ENCODE measurements around the gene KRT7. TPM values are rescaled to one million over a fixed set of nuclear protein-coding genes. Genes with fewer than 3 reads are reported as not detected.

The KRT7 gene
- total RNA-seq, 1 experiment from 2014 or later = 13.9 TPM

- BruUV-seq (replicated peaks) = no TSS peak
- Mint-ChIP-seq H3K27me3 (ENCODE audit: insufficient read depth, unreplicated experiment) (no peaks in the 10 kb centered on the region), H3K4me1 (ENCODE audit: low read depth, unreplicated experiment) (peaks cover 7% of the 10 kb centered on the region), H3K36me3 (ENCODE audit: insufficient read depth, unreplicated experiment) (no peaks in the 10 kb centered on the region), H3K9me3 (ENCODE audit: unreplicated experiment) (no peaks in the 10 kb centered on the region), H3K4me3 (ENCODE audit: unreplicated experiment) (no peak overlapping the region), H3K27ac (ENCODE audit: unreplicated experiment) (no peak overlapping the region)
- Histone ChIP-seq H3K9me3 (no peaks in the 10 kb centered on the region), H3K4me3 (ENCODE audit: low read depth, low read length) (no peak overlapping the region), H3K4me1 (peaks cover 10% of the 10 kb centered on the region), H3K27me3 (replicated peaks; ENCODE audit: control insufficient read depth, insufficient read depth, low read length) (no peaks in the 10 kb centered on the region), H3K36me3 (ENCODE audit: control insufficient read depth, insufficient read depth, low read length) (no peaks in the 10 kb centered on the region)
- no peak for TF ChIP-seq CTCF (IDR thresholded peaks at IDR 0.05; ENCODE audit: insufficient read depth in 1 of 2, low read depth in 1 of 2, low read length in 1 of 2, severe bottlenecking in 1 of 2, unreplicated experiment in 1 of 2)
- no peak for DNase-seq
- intact Hi-C loops (cut with micrococcal nuclease; ENCODE audit: unreplicated experiment) = no loop called here
- ChIA-PET POLR2A (no interaction called here), CTCF (no interaction called here)
Observed at GRCh38 chr12:52209321-52209720, 23.7 kb upstream of the KRT7 start.

GRCh38 chr12:52210186-52210924 is 22.7 kb upstream of the KRT7 start:
- Histone ChIP-seq H3K27me3 (replicated peaks; ENCODE audit: control insufficient read depth, insufficient read depth, low read length) (no peaks in the 10 kb centered on the region), H3K9me3 (no peaks in the 10 kb centered on the region), H3K36me3 (ENCODE audit: control insufficient read depth, insufficient read depth, low read length) (no peaks in the 10 kb centered on the region), H3K4me1 (peaks cover 20% of the 10 kb centered on the region), H3K4me3 (ENCODE audit: low read depth, low read length) (no peak overlapping the region)
- TF ChIP-seq CTCF (IDR thresholded peaks at IDR 0.05; ENCODE audit: insufficient read depth in 1 of 2, low read depth in 1 of 2, low read length in 1 of 2, severe bottlenecking in 1 of 2, unreplicated experiment in 1 of 2) = no peak
- no peaks in the 10 kb centered on the region for H3K27me3 Mint-ChIP-seq (ENCODE audit: insufficient read depth, unreplicated experiment)
- no peak overlapping the region for H3K4me3 Mint-ChIP-seq (ENCODE audit: unreplicated experiment)
- intact Hi-C loops (cut with micrococcal nuclease; ENCODE audit: unreplicated experiment) = no loop called here
- no peaks in the 10 kb centered on the region for H3K36me3 Mint-ChIP-seq (ENCODE audit: insufficient read depth, unreplicated experiment)
- CTCF ChIA-PET = no interaction called here
- POLR2A ChIA-PET = interaction anchor here (0.6 kb wide), 1 partner anchor 173 kb away, joined by 3 read pairs; no protein-coding TSS in a partner anchor
- BruUV-seq (replicated peaks) = no TSS peak
- peaks cover 15% of the 10 kb centered on the region for H3K4me1 Mint-ChIP-seq (ENCODE audit: low read depth, unreplicated experiment)
- no peak overlapping the region for H3K27ac Mint-ChIP-seq (ENCODE audit: unreplicated experiment)
- no peak for DNase-seq
- H3K9me3 Mint-ChIP-seq (ENCODE audit: unreplicated experiment) = no peaks in the 10 kb centered on the region

GRCh38 chr12:52210925-52211650 is 22.0 kb upstream of the KRT7 start:
- Mint-ChIP-seq H3K9me3 (ENCODE audit: unreplicated experiment) (no peaks in the 10 kb centered on the region), H3K27ac (ENCODE audit: unreplicated experiment) (no peak overlapping the region), H3K4me1 (ENCODE audit: low read depth, unreplicated experiment) (peaks cover 22% of the 10 kb centered on the region), H3K36me3 (ENCODE audit: insufficient read depth, unreplicated experiment) (no peaks in the 10 kb centered on the region), H3K27me3 (ENCODE audit: insufficient read depth, unreplicated experiment) (no peaks in the 10 kb centered on the region), H3K4me3 (ENCODE audit: unreplicated experiment) (no peak overlapping the region)
- Histone ChIP-seq H3K36me3 (ENCODE audit: control insufficient read depth, insufficient read depth, low read length) (no peaks in the 10 kb centered on the region), H3K4me1 (peaks cover 26% of the 10 kb centered on the region), H3K27me3 (replicated peaks; ENCODE audit: control insufficient read depth, insufficient read depth, low read length) (no peaks in the 10 kb centered on the region), H3K9me3 (no peaks in the 10 kb centered on the region), H3K4me3 (ENCODE audit: low read depth, low read length) (no peak overlapping the region)
- no TSS peak for BruUV-seq (replicated peaks)
- no peak for DNase-seq
- TF ChIP-seq CTCF (IDR thresholded peaks at IDR 0.05; ENCODE audit: insufficient read depth in 1 of 2, low read depth in 1 of 2, low read length in 1 of 2, severe bottlenecking in 1 of 2, unreplicated experiment in 1 of 2) = no peak
- CTCF ChIA-PET = interaction anchor here (0.6 to 1.3 kb wide), 2 partner anchors 39 to 55 kb away, joined by 3 read pairs; no protein-coding TSS in a partner anchor
- intact Hi-C loops (cut with micrococcal nuclease; ENCODE audit: unreplicated experiment) = no loop called here
- POLR2A ChIA-PET = no interaction called here
